ENCODE results near the gene DOCK8. TPM values are rescaled to one million over a fixed set of nuclear protein-coding genes. Genes with fewer than 3 reads are reported as not detected.

The DOCK8 gene
- total and polyA plus RNA-seq, 10 of the 15 experiments (the other 5 are each of a cell fraction or from before 2014, with no cell fraction given), result 35.4 to 100 (median 44.7) TPM

DNA sequence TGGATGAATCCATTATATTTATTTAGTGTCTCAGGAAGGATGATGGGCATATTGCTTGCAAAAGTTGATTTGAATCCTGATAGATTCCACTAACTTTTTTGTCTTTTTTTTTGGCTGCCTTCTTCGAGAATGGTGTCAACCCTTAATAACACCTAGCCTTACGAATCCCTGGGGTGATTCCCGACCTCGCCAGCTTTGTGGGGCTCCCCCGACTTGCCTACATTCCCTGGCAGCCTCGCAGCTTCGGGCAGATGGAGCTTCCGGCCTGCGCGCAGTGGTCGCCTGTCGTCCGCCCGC lies 366 bp upstream of the DOCK8 start:
- BruUV-seq (replicated peaks), result no TSS peak
- Histone ChIP-seq H4K20me1 (ENCODE audit: control insufficient read depth, insufficient read depth) (no peaks in the 10 kb centered on the region), H3K4me3 (peak overlapping the region; percentile 85), H3K9me3 (replicated peaks; ENCODE audit: control insufficient read depth, insufficient read depth, low read length) (no peaks in the 10 kb centered on the region), H3K27me3 (replicated peaks in 1 of 2; ENCODE audit: control insufficient read depth in 2 of 2, insufficient read depth in 2 of 2, low read length in 1 of 2) (no peaks in the 10 kb centered on the region; a peak in 2 of 4 replicates), H3K4me1 (ENCODE audit: control insufficient read depth, insufficient read depth, low read length) (no peaks in the 10 kb centered on the region), H3K27ac (ENCODE audit: control insufficient read depth, insufficient read depth) (peak overlapping the region; percentile 9; the same call in 1 of the 2 replicates), H3K36me3 (ENCODE audit: control insufficient read depth in 2 of 2, insufficient read depth in 2 of 2, low read length in 1 of 2) (no peaks in the 10 kb centered on the region), H3K4me2 (ENCODE audit: control insufficient read depth, insufficient read depth) (peak overlapping the region; percentile 93), H3K79me2 (ENCODE audit: control insufficient read depth, insufficient read depth, low read length) (no peaks in the 10 kb centered on the region; the same call in 1 of the 2 replicates), H2AFZ (ENCODE audit: control insufficient read depth, low read depth, low read length) (peak overlapping the region; percentile 69), H3K9ac (ENCODE audit: control insufficient read depth, insufficient read depth, low read length) (peak overlapping the region; percentile 63)
- no peak for DNase-seq (ENCODE audit: low read depth, low spot score)
- 6% methylated on average over 14 of the region's 14 CpGs for WGBS (ENCODE audit: insufficient coverage, insufficient replicate concordance, low lambda C conversion rate, missing lambda C conversion rate)
- SMC1A ChIA-PET (ENCODE audit: uncharacterized antibody, unreplicated experiment), result interaction anchor here (0.8 kb wide), 1 partner anchor 59 kb away, joined by 3 read pairs; no protein-coding TSS in a partner anchor
- TF ChIP-seq, protein P1, sequence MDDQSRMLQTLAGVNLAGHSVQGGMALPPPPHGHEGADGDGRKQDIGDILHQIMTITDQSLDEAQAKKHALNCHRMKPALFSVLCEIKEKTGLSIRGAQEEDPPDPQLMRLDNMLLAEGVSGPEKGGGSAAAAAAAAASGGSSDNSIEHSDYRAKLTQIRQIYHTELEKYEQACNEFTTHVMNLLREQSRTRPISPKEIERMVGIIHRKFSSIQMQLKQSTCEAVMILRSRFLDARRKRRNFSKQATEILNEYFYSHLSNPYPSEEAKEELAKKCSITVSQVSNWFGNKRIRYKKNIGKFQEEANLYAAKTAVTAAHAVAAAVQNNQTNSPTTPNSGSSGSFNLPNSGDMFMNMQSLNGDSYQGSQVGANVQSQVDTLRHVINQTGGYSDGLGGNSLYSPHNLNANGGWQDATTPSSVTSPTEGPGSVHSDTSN (IDR thresholded peaks at IDR 0.05; ENCODE audit: insufficient replicate concordance, low read depth, low read length), result no peak
- FAIRE-seq, result no peak
- no peak for ATAC-seq
- RAD21 ChIA-PET (ENCODE audit: unreplicated experiment), result no interaction called here
- in situ Hi-C loops (cut with MboI), result no loop called here
- POLR2A ChIA-PET, result interaction anchor here (1.0 kb wide), 1 partner anchor 59 kb away, joined by 3 read pairs; no protein-coding TSS in a partner anchor
- CTCF ChIA-PET, result interaction anchor here (1.4 to 1.7 kb wide), 2 partner anchors 59 to 103 kb away, joined by 3 to 5 read pairs; no protein-coding TSS in a partner anchor
- intact Hi-C loops (cut with micrococcal nuclease; ENCODE audit: unreplicated experiment), result loop anchor here (2.0 kb wide), 1 partner anchor 59 kb away; no protein-coding TSS in a partner anchor

DNA sequence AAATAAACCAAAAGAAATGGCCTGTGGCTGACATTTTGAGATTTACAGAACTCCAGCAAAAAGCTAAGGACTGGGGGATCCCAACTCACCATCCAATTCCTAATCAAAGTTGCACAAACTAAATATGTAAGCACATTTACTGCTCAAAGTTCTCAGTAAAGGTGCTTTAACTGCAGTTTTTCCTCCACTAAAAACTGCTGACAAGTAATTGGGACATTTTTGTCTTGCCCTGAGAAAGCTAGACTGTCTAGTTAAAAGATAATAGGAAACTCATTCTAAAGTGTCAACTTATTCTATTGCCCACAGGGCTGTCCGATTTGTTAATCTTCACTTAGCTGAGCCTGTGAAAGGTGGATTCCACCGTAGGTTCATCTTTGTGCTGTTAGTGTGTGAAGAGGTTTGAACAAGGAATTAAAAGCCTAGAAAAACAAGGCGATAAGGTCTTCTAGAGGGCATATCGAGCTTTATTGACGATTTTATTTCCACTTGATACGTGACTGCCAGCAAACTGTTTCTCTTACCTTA lies 1.0 kb downstream of the DOCK8 start:
- POLR2A ChIA-PET, result interaction anchor here (0.7 kb wide), 1 partner anchor 81 kb away, joined by 4 read pairs; no protein-coding TSS in a partner anchor
- TF ChIP-seq ATF7 (IDR thresholded peaks at IDR 0.05; ENCODE audit: low read depth) (no peak), FOXM1 (IDR thresholded peaks at IDR 0.05; ENCODE audit: low read depth, low read length) (no peak), NRF1 (conservative IDR thresholded peaks at IDR 0.05; ENCODE audit: low read depth, low read length) (no peak), POLR2A (IDR thresholded peaks at IDR 0.05; ENCODE audit: low read depth, low read length) (no peak), MYB (IDR thresholded peaks at IDR 0.05; ENCODE audit: borderline replicate concordance, low read depth, low read length) (no peak), BCLAF1 (IDR thresholded peaks at IDR 0.05) (no peak), LARP7 (IDR thresholded peaks at IDR 0.05) (no peak), E2F4 (IDR thresholded peaks at IDR 0.05; ENCODE audit: low read depth, low read length) (no peak)
- TF ChIP-seq, protein P2, sequence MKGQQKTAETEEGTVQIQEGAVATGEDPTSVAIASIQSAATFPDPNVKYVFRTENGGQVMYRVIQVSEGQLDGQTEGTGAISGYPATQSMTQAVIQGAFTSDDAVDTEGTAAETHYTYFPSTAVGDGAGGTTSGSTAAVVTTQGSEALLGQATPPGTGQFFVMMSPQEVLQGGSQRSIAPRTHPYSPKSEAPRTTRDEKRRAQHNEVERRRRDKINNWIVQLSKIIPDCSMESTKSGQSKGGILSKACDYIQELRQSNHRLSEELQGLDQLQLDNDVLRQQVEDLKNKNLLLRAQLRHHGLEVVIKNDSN (IDR thresholded peaks at IDR 0.05; ENCODE audit: borderline replicate concordance, extremely low read length, insufficient read depth, low read depth, low read length), result no peak

More for the DNA sequence above, 1.0 kb downstream of the DOCK8 start:
- DNase-seq (ENCODE audit: low read depth, low spot score) (no peak), FAIRE-seq (no peak), ATAC-seq (no peak)
- Histone ChIP-seq H3K27me3 (replicated peaks in 1 of 2; ENCODE audit: control insufficient read depth in 2 of 2, insufficient read depth in 2 of 2, low read length in 1 of 2) (no peaks in the 10 kb centered on the region; a peak in 1 of 4 replicates), H3K36me3 (ENCODE audit: control insufficient read depth in 2 of 2, insufficient read depth in 2 of 2, low read length in 1 of 2) (no peaks in the 10 kb centered on the region), H3K4me3 (peak overlapping the region; percentile 85), H3K79me2 (ENCODE audit: control insufficient read depth, insufficient read depth, low read length) (no peaks in the 10 kb centered on the region; the same call in 1 of the 2 replicates), H3K4me2 (ENCODE audit: control insufficient read depth, insufficient read depth) (peak overlapping the region; percentile 93), H3K4me1 (ENCODE audit: control insufficient read depth, insufficient read depth, low read length) (no peaks in the 10 kb centered on the region), H4K20me1 (ENCODE audit: control insufficient read depth, insufficient read depth) (no peaks in the 10 kb centered on the region), H3K9me3 (replicated peaks; ENCODE audit: control insufficient read depth, insufficient read depth, low read length) (no peaks in the 10 kb centered on the region), H3K9ac (ENCODE audit: control insufficient read depth, insufficient read depth, low read length) (peak overlapping the region; percentile 63), H3K27ac (ENCODE audit: control insufficient read depth, insufficient read depth) (no peak overlapping the region), H2AFZ (ENCODE audit: control insufficient read depth, low read depth, low read length) (peak overlapping the region; percentile 69; the same call in 1 of the 2 replicates)
- no TSS peak for BruUV-seq (replicated peaks)
- in situ Hi-C loops (cut with MboI), result no loop called here
- ChIA-PET CTCF (interaction anchor here (0.9 to 1.7 kb wide), 5 partner anchors 9 to 102 kb away, joined by 3 to 5 read pairs (median 3); no protein-coding TSS in a partner anchor), RAD21 (ENCODE audit: unreplicated experiment) (interaction anchor here (1.1 kb wide), 1 partner anchor 42 kb away, joined by 4 read pairs; no protein-coding TSS in a partner anchor), SMC1A (ENCODE audit: uncharacterized antibody, unreplicated experiment) (interaction anchor here (0.7 to 1.0 kb wide), 2 partner anchors 8 to 77 kb away, joined by 3 read pairs; no protein-coding TSS in a partner anchor)
- WGBS (ENCODE audit: insufficient coverage, insufficient replicate concordance, low lambda C conversion rate, missing lambda C conversion rate), result 33% methylated on average over 6 of the region's 6 CpGs
- intact Hi-C loops (cut with micrococcal nuclease; ENCODE audit: unreplicated experiment), result loop anchor here (2.0 kb wide), 1 partner anchor 57 kb away; no protein-coding TSS in a partner anchor

Data from GM12878 (cell line).